DMS53 (cell line): Measurements from ENCODE around the gene FRY.

ENCODE experiments used
- DNase-seq: peaks from one replicate; lab custom pipeline; 2025; lab: John Stamatoyannopoulos, UW

The FRY gene

GRCh38 chr13:32134241-32135055 lies 102.9 kb downstream of the FRY start:
- DNase-seq: no peak

GRCh38 chr13:32135056-32135390 lies 103.4 kb downstream of the FRY start:
- DNase-seq: no peak

DNA sequence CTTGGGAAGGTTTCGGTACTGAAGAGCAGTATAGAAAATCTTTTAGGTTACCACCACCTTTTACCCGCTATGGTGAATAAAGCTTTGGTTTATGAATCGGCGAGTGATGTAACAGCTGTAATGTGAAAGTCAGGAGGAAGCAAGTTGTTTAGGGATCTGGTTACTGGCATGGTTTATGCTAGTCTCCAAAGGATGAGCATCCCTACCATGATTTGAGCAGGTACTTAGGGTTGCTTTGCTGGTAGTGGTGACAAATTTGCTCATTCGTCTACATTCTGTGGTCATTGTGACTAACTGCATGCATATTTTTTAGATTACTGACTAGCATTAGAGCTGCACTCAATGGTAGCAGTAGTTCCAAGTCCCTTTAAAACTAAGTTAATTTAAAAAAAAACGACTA lies 104.1 kb downstream of the FRY start:
- DNase-seq: no peak

DNA sequence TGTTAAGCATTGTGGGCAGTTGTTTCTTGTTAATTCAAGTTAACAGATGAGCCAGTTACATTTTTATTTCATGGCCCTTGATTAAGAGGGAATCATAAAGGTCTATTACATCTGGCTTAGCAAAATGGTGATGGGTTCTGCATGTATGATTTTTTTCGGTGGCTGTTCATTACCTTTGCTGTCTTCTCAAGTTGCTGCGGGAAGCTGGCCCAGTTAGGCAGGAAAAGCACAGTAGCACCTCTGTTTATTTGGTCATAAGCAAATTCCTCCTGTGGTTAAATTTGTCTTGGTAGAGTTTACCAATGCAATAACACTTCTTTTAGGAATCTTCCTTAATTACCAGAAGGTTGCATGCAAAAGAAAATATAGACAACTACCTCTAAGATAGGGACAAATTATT lies 104.5 kb downstream of the FRY start:
- no peak for DNase-seq

GRCh38 chr13:32136716-32137115 lies 105.1 kb downstream of the FRY start:
- DNase-seq: peak; percentile 23

GRCh38 chr13:32139251-32139650 lies 107.7 kb downstream of the FRY start:
- DNase-seq: peak; percentile 57

GRCh38 chr13:32140109-32140508 lies 108.5 kb downstream of the FRY start:
- no peak for DNase-seq

DNA sequence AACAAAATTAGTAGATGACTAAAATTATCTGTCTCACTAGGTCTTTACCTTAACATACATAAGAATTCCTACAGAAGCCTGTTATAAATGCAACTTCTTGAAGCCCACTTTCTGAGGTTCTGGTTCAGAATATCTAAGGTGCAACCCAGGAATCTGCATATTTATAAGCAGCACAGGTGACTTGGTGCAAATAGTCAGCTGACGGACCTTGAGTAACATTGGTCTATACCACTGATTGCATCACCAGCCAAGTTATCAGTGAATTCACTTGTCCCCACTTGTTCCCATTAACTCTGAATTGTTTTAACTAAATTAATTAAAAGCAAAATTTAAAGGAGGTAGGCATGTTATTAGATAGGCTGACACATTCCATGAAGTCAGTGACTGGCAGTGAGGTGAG lies 109.9 kb downstream of the FRY start:
- no peak for DNase-seq

- no peak for DNase-seq
Observed at GRCh38 chr13:32142115-32142514, 110.5 kb downstream of the FRY start.

DNA sequence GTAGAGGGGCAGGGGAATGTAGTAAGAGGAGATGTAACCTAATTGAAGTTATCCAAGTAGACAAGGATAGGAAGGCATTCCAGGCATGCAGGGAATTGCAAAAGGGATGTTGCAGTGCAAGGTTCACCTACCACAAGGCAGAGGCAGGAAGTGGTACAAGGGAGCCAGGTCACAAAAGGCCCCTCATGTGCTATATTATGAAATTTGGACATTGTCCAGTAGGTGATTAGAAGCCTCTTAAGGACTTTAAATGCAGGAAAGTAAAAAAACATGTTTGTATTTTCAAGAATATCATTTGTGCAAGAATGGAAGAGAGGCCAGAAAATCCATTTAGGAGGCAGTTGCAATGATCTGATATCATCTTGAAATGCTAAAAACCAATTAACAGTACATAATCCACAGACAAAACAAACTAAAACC lies 111.4 kb downstream of the FRY start:
- no peak for DNase-seq

DNA sequence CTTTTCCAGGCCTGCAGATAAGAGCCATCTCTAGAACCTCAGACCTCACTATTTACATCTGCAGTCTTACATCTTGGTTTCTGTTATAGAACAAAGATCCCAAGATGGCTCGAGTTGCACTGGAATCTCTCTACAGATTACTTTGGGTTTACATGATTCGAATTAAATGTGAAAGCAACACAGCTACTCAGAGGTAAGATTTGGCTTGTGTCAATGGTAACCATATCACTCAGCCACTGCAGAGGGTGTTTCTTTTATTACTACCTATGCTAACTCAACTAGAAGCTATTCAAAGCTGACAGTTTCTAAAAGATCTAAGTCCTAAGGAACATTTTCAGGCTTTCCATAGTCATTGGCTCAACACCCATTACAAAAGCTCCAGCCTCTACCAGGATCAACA lies 115.6 kb downstream of the FRY start:
- DNase-seq: no peak

- DNase-seq: no peak
Observed at GRCh38 chr13:32147976-32148375, 116.4 kb downstream of the FRY start.

GRCh38 chr13:32150239-32150638 lies 118.7 kb downstream of the FRY start:
- DNase-seq: no peak

- no peak for DNase-seq
Observed at GRCh38 chr13:32150794-32151193, 119.2 kb downstream of the FRY start.

DNA sequence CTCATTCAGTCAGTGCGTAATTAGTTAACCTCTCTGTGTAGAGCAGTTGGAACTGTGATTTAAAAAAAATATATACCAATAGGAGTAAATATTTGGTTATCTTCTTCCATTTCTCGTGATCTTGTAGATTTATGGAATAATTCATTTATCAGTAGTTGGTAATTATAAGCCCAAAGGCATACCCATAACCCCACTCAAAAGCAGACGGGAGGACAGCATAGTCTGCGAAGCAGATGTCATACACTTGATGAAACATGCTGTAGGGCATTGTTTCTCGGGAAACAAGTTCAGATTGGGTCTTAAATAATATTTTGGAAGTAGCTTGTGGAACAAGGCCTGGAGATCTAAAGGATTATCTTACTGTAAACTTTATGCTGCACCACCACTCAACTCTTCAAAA lies 119.7 kb downstream of the FRY start:
- no peak for DNase-seq

DNA sequence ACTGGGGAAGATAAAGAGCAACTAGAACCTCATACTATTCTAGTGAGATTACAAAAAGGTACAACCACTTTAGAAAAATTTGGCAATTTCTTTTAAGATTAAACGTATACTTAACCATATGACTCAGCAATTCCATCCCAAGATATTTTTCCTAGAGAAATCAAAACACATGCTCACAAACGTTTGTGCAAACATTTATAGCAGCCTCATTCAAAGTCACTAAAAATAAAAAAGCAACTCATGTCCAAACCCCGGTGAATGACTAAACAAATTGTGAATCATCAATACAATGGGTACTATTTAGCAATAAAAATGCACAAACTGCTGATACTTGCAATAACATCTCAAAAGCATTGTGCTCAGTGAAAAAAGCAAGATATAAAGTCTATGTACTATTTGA lies 121.5 kb downstream of the FRY start:
- no peak for DNase-seq

GRCh38 chr13:32159137-32159869 lies 127.7 kb downstream of the FRY start:
- no peak for DNase-seq

GRCh38 chr13:32162395-32163005 lies 130.9 kb downstream of the FRY start:
- DNase-seq: no peak

GRCh38 chr13:32164622-32165268 lies 133.2 kb downstream of the FRY start:
- peak; percentile 95 for DNase-seq

DNA sequence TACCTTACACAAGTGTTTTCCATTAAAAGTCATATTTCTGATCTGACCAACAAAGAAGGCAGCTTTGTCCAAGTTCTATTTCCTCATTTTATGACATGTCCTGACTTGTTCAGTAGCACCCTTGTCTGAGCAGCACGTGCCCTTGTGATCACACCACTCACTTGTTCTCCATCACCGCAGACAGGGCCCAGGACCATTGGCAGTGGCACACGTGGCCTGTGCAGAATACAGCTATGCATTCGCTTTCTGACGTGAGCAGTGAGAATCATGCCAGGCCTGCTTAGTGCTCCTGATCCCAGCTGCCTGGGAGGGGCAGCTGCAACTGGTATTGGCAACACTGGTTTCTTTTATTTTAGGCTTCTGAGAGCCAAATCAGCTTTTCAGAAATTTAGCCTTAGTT lies 134.2 kb downstream of the FRY start:
- DNase-seq: peak; percentile 26

- no peak for DNase-seq
Observed at GRCh38 chr13:32168131-32168530, 136.6 kb downstream of the FRY start.

DNA sequence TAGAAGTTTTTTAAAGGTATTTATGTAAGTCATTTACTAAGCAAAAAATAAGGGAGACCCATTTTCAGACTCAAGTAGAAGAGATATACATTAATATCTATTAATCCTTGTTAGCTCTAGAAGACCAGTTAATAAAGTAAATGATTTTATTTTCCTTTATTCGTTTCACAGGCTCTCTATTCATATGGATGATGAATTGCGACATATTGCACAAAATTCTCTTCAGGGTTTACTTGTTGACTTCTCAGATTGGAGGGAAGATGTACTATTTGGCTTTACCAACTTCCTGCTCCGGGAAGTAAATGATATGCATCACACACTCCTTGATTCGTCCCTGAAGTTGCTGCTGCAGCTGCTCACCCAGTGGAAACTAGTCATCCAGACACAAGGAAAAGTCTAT lies 139.3 kb downstream of the FRY start:
- DNase-seq: no peak

GRCh38 chr13:32173881-32174280 lies 142.3 kb downstream of the FRY start:
- no peak for DNase-seq
